Femur (tissue), 1 donor: Measurements from ENCODE around the gene CHSY3.

Experiments
- DNase-seq: peaks from one replicate; pipeline ENCODE4 v3.0.0-alpha.2; 2017

Gene CHSY3

DNA sequence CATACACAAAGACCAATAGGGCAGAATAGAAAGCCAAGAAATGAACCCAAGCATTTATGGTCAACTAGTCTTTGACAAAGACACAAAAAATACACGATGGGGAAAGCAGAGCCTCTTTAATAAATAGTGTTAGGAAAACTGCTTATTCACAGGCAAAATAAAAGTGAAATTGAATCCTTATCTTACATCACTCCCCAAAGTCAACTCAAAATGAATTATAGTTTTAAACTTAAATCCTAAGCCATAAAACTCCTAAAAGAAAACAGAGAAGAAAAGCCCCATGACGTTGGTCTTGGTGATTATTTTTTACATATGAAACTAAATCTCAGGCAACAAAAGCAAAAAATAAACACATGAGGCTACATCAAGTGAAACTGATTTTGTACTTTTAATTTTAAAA is 46.8 kb downstream of the CHSY3 start:
- no peak for DNase-seq

DNA sequence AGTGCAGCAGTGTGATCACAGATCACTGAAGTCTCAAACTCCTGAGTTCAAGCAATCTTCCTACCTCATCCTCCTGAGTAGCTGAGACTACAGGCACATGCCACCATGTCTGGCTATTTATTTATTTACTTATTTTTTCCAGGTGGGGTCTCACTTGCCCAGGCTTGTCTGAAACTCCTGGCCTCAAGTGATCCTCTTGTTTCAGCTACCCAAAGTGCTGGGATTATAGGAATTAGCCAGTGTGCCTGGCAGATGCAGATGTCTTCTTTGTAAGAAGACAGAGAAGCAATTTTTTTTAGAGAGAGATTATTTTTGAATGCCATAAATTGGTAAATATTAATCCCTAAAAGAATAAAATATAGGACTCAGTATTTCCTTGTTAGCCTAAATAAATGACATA is 54.3 kb downstream of the CHSY3 start:
- no peak for DNase-seq

DNA sequence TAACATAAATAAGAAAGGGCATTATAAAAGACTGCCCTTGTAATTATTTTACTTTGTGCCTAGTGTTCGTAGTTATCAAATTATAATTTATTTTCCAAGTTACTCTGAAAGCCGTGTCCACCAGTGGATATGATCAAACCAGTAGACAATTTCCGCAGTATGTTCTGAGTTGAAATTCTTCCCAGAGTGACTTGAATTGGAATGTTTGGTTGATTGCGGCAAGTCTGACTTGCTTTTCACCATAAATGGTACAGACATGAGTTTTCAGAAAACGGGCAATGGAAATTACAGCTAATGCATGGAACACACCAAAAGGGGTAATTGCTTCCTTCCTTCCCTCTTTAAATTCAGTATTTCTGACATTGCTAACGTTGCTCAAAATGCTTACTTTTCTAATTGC is 56.6 kb downstream of the CHSY3 start:
- no peak for DNase-seq

DNA sequence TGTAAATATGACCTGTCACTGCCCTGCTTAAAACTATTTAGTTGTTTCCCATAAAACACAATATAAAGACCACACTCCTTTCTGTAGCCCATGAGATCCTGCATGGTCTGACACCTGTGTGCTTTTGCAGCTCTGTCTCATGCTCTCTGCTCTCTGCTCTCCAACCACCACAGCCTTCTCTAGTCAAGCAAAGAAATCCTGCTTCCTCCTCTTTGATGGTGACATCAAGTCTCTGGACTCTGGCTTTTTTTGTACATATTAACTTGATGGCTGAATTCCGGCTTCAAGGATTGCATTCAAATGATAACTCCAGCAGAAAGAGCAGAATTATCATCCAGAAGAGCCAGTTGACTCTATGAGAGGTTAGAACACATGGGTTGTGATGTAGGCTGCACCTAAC is 58.2 kb downstream of the CHSY3 start:
- no peak for DNase-seq

DNA sequence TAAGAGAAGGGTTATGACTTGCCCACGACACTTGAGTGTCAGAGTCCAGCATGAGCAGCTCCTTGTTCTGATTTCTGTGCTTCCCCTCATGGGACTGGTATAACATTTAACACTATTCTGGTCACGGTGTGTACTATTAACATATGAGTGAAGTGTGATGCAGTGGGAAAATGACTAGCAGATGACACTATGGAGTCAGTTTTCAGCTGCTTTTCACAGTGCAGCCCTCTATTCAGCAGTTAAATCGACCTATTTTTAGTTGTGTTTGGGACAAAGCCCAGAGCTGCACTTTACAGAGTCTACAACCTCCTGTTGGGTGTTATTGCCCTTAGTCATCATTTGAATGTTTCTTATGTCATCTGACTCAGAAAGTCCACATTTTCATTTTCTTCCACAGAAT is 59.1 kb downstream of the CHSY3 start:
- peak; percentile 20 for DNase-seq

DNA sequence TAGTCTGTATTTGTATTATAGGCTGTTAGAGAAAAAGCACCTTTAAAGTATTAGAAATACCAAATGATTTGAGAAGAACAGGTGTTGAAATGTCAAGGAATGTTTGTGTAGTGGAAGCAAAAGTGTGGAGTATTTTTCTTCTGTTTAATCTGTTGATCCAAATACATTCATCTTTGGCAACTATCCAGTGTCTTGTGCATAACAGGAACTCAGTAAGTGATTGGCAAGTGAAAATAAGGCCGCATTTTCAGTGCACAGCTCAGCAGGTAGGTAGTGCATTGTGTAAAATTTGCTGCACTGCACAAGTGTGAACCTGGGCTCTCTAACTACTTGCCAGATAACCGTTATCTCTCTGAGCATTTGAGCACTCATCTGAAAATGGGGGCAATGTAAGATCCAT is 61.8 kb downstream of the CHSY3 start:
- no peak for DNase-seq

DNA sequence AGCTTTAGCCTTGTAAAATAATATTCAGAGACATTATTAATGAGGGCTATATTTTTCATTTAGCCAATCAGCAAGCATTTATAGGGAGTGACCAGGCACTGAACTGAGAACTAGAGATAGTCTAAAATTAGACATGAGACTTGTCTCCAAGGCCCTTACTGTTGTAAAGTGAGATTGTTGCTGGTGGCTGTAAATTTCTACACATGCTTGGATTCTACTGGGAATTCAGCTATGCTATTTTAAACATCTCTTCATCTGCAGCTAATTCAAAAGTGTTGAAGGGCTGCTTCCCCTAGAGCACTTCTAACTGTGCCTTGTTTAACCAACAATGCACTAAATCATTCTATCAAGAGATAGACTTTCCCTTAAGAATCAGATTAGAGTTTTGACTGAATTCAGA is 67.4 kb downstream of the CHSY3 start:
- no peak for DNase-seq

DNA sequence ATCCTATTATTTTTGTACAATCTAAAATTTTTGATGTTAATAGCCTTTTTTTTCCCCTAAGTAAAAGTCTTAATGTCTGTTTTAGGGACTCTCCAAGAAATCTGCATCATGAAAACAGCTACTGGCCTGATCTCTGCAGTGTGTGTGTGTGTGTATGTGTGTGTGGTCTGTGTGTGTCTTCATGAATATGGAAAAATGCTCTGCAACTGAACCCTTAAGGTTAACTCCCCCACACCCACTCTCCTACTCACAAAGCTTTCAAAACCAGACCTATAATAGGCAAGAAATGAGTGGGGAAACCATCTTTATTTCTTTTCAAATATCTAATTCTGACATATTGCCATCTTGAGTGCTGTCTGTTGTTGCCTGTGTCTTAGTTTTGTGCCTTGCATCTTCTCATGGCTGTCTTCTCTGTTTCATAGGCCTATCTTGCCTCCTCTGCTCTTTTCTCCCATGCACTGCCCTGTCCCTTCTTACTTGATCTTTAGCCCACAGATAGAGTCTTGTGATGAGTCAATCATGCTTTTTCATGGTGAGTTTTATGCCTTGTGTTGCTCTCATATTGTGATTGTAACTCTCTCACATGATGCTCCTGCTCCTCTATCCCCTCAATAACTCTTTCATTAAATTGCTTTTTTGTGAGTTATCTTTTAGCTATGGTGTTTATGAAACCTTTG is 68.3 kb downstream of the CHSY3 start:
- no peak for DNase-seq

DNA sequence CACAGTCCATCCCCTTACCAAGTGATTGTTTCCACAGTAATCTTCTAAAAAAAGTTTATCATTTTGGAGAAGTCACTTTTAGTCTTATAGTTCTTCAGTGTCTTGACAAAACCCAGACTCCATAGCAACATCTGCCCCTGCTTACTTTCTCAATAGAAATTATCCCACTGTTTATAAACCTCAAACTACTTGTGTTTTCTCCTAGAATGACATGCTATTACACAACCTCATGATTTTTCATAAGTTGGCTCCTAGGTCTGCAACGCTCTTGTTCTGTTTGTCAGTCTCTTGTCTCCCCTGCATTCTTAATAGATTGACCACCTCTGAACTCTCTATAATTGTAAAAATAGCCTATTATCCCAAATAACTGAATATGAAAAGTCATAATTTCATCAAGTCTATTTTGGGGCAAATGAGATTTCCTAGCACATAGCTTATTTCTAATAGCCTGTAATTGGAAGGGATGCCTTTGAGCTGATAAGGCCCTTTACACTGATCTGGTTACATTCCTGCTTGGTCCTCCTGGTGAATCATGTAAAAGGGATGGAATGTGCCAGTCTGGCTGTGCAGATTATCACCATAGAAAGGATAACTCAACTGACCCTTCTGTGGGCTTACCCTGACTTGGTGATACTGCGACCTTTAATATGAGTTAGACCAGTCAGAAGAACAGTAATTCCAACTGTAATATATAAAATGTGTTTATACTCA is 69.6 kb downstream of the CHSY3 start:
- no peak for DNase-seq

DNA sequence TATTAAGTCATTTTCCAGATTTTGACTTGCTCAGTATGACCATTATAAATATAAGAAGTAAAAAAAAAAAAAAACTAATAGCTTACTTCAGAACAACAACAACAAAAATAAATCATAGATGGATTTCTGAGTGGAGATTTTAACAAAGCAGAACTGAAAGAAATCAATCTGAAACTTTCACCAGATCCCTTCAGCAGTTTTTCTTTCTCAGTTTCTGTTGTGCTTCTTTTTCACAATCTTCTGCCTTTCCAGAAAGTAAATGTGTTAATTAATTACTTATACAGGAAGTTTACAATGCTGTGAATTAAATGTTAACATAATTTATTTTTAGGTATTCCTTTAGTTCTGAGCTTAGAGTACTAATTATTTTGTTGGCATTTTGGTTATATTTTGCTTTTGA is 73.5 kb downstream of the CHSY3 start:
- DNase-seq, result no peak

DNA sequence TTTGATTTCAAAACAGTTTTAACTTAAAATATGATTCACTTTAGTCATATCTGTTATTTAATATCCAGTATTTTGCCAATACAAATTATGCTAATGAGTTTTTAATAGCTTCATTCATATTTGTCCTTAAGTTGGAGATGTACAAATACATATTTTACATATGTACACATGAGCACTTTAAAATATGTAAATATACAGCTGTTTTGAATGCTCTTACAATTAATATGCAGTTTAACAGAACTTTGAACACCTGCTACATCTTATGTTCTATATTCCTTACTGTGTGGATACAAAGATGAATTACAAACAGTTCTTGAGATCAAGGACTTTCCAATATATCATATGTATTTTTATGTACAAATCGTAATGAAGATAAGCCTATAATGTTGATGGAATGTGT is 74.0 kb downstream of the CHSY3 start:
- no peak for DNase-seq

DNA sequence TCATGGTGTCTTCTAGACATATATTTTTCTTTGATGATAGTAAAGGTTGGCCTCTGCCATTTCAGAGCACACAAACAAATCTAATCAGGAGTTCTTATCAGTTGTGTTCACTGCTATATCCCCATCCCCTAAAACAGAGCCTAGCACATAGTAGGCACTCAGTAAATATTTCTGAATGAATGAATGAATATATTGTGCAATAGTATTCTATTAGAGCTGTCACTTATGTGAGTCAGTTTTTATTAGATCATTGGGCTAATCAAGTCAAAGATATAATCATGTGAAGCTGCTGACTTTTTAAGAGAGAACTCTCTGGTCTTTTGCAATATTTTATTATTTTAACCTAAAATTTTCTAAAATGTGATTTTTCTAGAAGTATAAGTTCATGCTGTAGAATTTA is 84.2 kb downstream of the CHSY3 start:
- DNase-seq, result no peak

DNA sequence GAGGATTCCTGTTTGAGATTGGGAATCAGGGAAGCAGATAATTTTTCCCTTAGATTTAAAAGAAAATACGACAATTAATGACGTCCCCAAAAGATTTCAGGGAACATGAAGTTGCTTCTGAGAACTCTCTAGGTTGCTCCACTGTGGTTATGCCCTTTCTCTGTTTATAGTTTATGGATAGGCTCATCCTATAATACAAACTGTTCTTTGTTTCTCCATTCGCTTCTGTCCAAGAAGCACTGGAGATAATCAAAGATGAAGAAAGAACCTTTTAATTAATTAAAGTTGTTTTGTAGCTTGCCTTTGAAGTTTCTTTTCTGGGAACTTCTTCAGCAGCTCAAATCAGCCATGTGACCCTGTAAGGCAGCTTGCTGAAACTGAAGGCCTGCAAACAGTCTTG is 87.5 kb downstream of the CHSY3 start:
- no peak for DNase-seq

DNA sequence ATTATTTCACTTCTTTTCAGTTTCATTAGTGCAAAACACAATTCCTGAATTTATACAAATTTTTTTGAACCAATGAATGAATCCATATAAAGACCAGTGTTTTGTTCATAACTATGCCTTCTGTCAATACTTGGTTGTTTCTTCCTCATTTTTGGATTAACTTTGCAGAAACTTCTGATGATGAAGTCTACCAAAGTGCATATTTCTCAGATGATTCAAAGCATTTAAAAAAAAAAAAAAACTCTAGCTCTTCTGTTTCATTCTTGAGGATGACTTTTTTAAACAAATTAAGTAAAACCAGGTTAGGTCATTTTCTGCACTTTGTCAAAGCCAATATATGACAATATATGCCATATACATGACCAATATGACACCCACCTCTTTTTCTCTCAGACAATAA is 92.6 kb downstream of the CHSY3 start:
- no peak for DNase-seq

DNA sequence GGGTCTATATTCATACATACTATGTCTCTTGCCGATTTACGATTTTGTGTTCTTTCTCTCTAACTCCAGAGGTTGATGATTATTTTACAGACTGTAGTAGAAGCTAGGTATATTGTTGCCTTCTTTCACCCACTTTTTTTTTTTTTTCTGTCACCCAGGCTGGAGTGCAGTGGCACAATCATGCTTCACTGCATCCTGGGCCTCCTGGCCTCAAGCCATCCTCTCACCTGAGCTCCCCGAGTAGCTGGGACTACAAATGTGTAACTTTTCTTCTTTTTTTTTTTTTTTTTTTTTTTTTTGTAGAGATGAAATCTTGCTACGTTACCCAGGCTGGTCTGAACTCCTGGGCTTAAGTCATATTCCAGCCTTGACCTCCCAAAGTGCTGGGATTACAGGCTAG is 96.2 kb downstream of the CHSY3 start:
- DNase-seq, result no peak

DNA sequence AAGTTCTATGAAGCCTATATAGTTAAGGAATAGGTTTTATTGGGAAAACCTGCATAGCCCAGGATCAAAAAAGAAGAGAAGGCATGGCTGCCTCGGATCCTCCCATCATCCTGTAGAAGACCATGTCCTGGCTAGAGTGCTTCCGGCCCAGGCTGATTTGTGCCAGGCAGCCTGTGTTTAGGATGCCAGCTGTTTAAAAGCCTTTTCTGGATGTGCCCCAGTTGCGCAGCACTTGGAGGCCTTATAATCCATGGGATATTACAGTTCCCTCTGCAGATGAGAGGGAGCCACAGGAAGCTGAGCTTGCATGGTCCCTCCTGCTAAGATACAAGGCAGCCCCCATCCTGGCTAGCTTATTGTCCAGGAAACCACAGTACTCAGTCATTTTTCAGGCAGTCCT is 97.9 kb downstream of the CHSY3 start:
- DNase-seq, result no peak

DNA sequence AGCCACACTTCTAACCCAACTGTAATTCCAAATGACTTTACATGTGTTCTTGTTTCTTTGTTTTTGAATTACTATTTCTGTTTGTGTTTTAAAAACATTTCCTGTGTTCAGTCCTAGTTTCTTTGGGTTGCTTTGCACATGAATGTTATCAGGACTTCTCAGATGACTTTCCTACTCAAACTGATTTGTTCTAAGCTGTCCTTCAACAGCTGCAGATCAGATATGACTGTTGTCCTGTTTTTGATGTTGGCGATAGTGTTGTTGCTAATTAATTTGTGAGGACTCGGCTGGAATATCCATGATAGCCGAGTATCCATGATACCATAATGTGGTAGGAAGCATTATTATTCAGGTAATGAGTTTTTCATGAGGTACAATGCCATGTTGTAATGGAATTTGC is 98.6 kb downstream of the CHSY3 start:
- no peak for DNase-seq

DNA sequence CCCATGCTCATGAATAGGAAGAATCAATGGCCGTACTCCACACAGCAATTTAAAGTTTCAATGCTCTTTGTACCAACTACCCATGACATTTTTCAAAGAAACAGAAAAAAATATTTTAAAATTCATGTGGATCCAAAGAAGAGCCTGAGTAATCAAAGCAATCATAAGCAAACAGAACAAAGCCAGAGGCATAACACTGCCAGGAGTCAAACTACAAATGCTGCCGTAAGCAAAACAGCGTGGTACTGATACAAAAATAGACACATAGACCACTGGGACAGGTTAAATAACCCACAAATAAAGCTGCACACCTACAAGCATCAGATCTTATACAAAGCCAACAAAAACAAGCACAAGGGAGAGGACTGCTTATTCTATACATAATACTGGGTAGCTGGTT is 107.7 kb downstream of the CHSY3 start:
- DNase-seq, result no peak

DNA sequence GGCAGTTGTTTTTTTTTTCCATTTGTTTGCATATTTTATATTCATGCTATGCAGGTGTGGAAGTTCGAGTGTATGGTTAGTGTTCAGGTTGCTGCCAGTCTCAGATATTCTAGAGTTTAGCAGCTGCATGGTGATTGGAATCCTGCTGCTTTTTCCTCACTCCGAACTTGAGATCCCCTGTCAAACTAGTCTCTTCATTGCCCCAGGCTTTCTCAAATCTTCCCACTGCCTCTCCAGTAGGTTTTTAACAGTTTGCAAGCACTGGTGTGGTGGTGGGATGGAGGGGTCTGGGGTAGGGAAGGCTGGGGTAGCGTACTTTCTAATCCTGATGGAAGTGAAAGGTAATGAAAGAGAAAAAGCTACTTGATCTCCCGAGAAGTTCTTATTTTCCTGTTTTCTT is 112.9 kb downstream of the CHSY3 start:
- no peak for DNase-seq

DNA sequence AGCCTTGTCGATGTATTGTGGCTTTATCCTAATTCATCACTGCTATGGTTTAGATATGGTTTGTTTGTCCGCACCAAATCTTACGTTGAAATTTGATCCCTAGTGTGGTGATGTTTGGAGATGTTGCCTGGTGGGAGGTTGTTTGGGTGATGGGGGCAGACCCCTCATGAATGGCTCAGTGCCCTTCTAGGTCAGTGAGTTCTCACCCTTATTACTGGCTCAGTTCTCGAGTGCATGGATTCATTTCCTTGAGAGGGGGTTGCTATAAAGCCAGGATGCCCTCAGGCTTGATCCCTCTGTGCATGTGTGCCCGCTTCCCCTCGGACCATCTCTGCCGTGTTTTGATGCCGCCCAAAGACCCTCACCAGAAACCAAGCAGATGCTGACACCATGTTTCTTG is 114.4 kb downstream of the CHSY3 start:
- DNase-seq, result no peak

DNA sequence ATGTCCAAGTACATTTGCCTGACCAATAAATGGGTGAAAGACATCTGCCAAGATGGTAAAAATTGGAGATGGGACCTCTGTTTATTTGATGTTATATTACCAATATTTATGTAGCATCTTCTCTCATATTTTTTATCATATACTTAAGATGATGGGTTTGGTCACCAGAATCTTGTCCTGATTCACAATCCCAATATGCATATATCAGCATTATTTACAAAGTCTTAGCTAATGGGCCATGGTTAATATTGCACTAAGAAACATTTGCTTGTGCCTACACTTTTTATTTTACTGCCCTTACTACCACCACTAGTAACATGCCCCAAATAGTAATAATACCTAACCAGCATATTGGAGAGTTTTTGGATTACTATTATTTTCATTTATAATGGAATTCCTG is 116.7 kb downstream of the CHSY3 start:
- no peak for DNase-seq

DNA sequence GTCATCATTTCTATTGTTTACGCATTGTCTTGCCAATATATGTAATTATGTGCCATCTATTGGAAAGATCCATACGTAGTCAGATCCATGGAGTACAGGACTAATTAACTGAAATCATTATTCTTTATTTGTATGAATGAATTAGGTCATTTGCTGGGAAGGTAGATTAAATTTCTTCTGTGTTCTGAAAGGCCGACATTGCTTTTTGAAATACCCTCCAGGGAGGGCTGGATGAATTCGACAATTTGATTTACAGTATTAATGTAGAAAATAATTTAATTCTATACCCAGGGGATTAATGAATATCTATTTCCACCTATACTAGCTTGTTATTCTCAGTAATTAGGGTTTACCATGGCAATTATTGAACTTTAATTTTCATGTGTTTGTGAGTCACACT is 117.6 kb downstream of the CHSY3 start:
- no peak for DNase-seq

DNA sequence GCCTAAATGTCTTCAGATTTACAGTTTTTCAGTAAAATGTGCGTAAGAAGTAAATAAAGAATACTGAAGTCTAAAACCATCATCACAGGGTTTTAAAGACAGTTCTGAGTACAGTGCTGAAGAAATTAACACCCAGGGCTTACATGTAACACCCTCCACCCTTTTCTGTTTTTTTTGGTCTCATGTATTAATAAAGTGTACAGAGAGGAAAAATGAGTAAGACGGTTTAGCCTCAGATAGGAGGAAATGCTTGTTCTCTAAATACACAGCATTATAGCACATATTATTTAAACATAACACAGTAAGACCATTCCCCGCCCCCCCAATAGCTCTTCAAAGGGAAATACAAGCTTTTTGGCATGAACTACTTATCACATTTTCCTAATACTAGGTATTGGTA is 119.3 kb downstream of the CHSY3 start:
- no peak for DNase-seq

DNA sequence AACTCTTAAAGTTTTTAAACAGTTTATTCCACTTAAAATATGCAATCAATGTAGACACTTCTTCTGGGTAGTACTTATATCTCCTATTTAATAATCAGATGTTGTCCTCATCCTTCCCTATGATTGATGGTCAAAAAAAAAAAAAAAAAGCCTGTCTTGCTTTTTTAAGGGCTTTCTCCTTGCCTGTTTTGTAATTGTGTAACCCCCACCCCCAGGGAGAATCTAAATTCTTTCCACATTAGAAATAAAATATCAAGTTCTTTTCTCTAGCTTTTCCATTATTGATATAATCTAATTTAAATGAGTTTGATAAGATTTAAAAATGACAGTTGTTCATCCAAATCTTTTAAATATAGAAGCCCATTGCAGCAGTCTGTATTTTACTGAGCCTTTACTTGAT is 119.7 kb downstream of the CHSY3 start:
- no peak for DNase-seq

DNA sequence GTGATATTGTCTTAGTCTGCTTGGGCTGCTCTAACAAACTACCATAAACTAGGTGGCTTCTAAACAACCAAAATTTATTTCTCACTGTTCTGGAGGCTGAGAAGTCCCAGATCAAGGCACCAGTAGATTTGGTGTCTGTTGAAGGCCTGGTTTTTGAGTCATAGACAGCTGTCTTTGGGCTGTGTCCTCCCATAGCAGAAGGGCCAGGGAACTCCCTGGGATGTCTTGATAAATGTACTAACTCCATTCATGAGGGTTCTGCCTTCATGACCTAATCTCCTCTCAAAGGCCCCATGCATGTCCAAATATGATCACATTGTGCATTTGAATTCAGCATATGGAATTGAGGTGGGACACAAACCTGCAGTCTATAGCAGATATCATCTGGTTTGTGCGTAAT is 121.2 kb downstream of the CHSY3 start:
- no peak for DNase-seq
